Heart right ventricle (tissue), 16 donors: Measurements from ENCODE around the gene OR8K1. TPM values are rescaled to one million over a fixed set of nuclear protein-coding genes. Genes with fewer than 3 reads are reported as not detected.

Source experiments
- ATAC-seq, 8 donors: fragments of 200-7000 bp; cut with Tn5 transposase; one replicate each; pipeline ENCODE4 v1.9.1; 2020; ENCODE audit warnings: mild to moderate bottlenecking in 8 of 8, moderate library complexity in 8 of 8, moderate number of reproducible peaks in 1 of 8
- DNase-seq, 2 donors: peaks; one replicate each; pipeline ENCODE4 v3.0.0-alpha.2; 2020
- H3K27ac ChIP-seq, 10 donors: fragments of 200-600 bp; sonication (generic) in 2 of 10; one replicate each; pipeline versions ENCODE4 v1.5.0 to v1.8.0; 2020 to 2022; ENCODE audit warnings: mild to moderate bottlenecking in 3 of 10
- H3K27me3 ChIP-seq, 7 donors: fragments of 200-600 bp; one replicate each; pipeline ENCODE4 v1.8.0; 2021 to 2022; ENCODE audit warnings: mild to moderate bottlenecking in 2 of 7
- H3K36me3 ChIP-seq, 9 donors: fragments of 200-600 bp; sonication (generic) in 1 of 9; one replicate each; pipeline versions ENCODE4 v1.5.0 to v1.8.0; 2020 to 2022; ENCODE audit warnings: mild to moderate bottlenecking in 2 of 9
- H3K4me1 ChIP-seq, 9 donors: fragments of 200-600 bp; sonication (generic) in 1 of 9; one replicate each; pipeline versions ENCODE4 v1.5.0 to v1.8.0; 2020 to 2022; ENCODE audit warnings: mild to moderate bottlenecking in 4 of 9
- H3K4me3 ChIP-seq, 10 donors: fragments of 200-600 bp; sonication (generic) in 2 of 10; one replicate each; pipeline versions ENCODE4 v1.5.0 to v1.8.0; 2020 to 2022; ENCODE audit warnings: mild to moderate bottlenecking in 7 of 10, moderate library complexity in 2 of 10
- H3K9me3 ChIP-seq, 11 donors: fragments of 200-600 bp in 10 of 11; sonication (generic) in 2 of 11; one replicate each; pipeline versions ENCODE4 v1.5.0 to v1.8.0; 2013 to 2022; ENCODE audit warnings: mild to moderate bottlenecking in 2 of 11, control low read depth in 1 of 11, moderate library complexity in 1 of 11
- WGBS, 2 donors: extraction: QIAGEN DNeasy Blood & Tissue Kit; methylation state at CpG; one replicate each; pipeline ENCODE4 v1.1.7; 2013; ENCODE audit warnings: inconsistent platforms in 1 of 2; 5-methylcytosine and 5-hydroxymethylcytosine counted together
- intact Hi-C, 10 donors: fragments of 100-400 bp; cut with DNase I; formaldehyde crosslinking; loops; one replicate each; pipeline versions ENCODE4 v1.11.1 to v1.14.2; 2022
- polyA plus RNA-seq, 2 donors: library from polyadenylated mRNA; stranded (reverse); fragments of 200-250 nt; gene quantifications; one replicate each; pipeline ENCODE4 v1.2.3, GENCODE V29; 2013
- total RNA-seq, 10 donors: library from RNA; stranded (reverse); fragmentation: NEBNext Ultra II Directional in 3 of 10; extraction: Animal tissue kit (Norgen Biotek cat#: 25700) in 3 of 10; gene quantifications; one replicate each; pipeline versions ENCODE4 v1.2.1 to v1.2.4, GENCODE V29; 2021 to 2023
- TF ChIP-seq, protein P1 (sequence below), 9 donors: fragments of 200-600 bp; sonication (generic) in 2 of 9; IDR thresholded peaks; one replicate each; pipeline versions ENCODE4 v1.5.0 to v1.8.0; 2021 to 2022; ENCODE audit warnings: antibody characterized with exemption in 9 of 9, mild to moderate bottlenecking in 5 of 9, moderate library complexity in 1 of 9
- donor health status: Arrhythmogenic right ventricular cardiomyopathy.
- donor health status: ischemic (EF 13 %, LVEDD 7.1; RV severe dilation, severe dysfunction).
- donor health status: healthy with polysubstance abuse.
- donor health status: DM: no; HTN: yes; CAD: no.
- donor health status: DM: no; HTN: no; CAD: no.
- donor health status: ischemic (EF 25% LVEDD 6.9; RV normal size, moderate dysfunction).
- donor health status: ischemic (EF 25% LVEDD 5.7; RV mildly dilated, moderate dysfunction).
- donor health status: healthy.
- donor health status: DM: yes; HTN: yes; CAD: no.
- donor health status: Ischemic cardiomyopathy.
- donor health status: ischemic (EF 35%, LVEDD 5.7; RV mildly dilated, moderate dysfunction).
- donor health status: nonischemic (EF 11% LVEDD 7.7; RV severe dilation, severe dysfunction).
- donor health status: DM: yes; HTN: yes; CAD: no.
- donor health status: PGD.
- donor health status: ischemic (EF 29% LVEDD 5.4; RV normal size, mild dysfunction).
- donor health status: nonischemic (EF 23%, LVEDD 6.1; RV moderate dilation, normal function).

Gene OR8K1
- total and polyA plus RNA-seq, 12 donors, result not detected

DNA sequence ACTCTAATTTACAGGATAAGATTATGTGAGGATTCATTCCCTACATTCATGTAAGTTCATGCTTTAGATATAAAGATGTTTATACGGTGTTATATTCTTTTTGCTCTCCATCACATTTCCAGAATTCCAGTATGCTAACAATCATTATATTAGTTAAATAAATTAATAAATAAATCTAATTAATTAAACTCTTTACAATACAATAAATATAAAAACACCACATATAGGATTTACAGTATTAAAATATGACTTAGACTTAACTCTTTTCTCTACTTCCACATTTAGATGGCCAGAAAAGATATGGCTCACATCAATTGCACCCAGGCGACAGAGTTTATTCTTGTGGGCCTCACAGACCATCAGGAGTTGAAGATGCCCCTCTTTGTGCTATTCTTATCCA is 29.5 kb downstream of the OR8K1 start, which contains the start of gene OR8U1:
OR8U1 (plus strand) TSS at position 301 of the 400 bp plus-strand sequence; CDS start at position 301, 0 bp downstream.
- ATAC-seq (no peak), DNase-seq (no peak)
- no peaks in the 10 kb centered on the region for H3K27me3 ChIP-seq
- H3K9me3 ChIP-seq, result peaks cover 0 to 8% (median 0%) of the 10 kb centered on the region in 11 donors
- H3K27ac ChIP-seq, result no peak within 1 kb of the TSS
- H3K36me3 ChIP-seq, result no peaks in the 10 kb centered on the region
- no peaks in the 10 kb centered on the region for H3K4me1 ChIP-seq
- TF ChIP-seq, protein P1, sequence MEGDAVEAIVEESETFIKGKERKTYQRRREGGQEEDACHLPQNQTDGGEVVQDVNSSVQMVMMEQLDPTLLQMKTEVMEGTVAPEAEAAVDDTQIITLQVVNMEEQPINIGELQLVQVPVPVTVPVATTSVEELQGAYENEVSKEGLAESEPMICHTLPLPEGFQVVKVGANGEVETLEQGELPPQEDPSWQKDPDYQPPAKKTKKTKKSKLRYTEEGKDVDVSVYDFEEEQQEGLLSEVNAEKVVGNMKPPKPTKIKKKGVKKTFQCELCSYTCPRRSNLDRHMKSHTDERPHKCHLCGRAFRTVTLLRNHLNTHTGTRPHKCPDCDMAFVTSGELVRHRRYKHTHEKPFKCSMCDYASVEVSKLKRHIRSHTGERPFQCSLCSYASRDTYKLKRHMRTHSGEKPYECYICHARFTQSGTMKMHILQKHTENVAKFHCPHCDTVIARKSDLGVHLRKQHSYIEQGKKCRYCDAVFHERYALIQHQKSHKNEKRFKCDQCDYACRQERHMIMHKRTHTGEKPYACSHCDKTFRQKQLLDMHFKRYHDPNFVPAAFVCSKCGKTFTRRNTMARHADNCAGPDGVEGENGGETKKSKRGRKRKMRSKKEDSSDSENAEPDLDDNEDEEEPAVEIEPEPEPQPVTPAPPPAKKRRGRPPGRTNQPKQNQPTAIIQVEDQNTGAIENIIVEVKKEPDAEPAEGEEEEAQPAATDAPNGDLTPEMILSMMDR (IDR thresholded peaks at IDR 0.05), result no peak
- H3K4me3 ChIP-seq, result no peak within 1 kb of the TSS
- intact Hi-C loops, result no loop called here
- 75 to 81% methylated on average over 2 of the region's 2 CpGs for WGBS, 2 donors

GRCh38 chr11:56380120-56380519 is 34.3 kb downstream of the OR8K1 start:
- intact Hi-C loops, result no loop called here
- no peaks in the 10 kb centered on the region for H3K27me3 ChIP-seq
- no peak for DNase-seq
- no peak overlapping the region for H3K4me3 ChIP-seq
- H3K9me3 ChIP-seq, result peaks cover 0 to 8% (median 0%) of the 10 kb centered on the region in 11 donors
- no peak for ATAC-seq
- WGBS, 2 donors, result 78 to 81% methylated on average over 2 of the region's 2 CpGs
- no peaks in the 10 kb centered on the region for H3K4me1 ChIP-seq
- no peak overlapping the region for H3K27ac ChIP-seq
- TF ChIP-seq, protein P1 (IDR thresholded peaks at IDR 0.05), result no peak
- no peaks in the 10 kb centered on the region for H3K36me3 ChIP-seq

DNA sequence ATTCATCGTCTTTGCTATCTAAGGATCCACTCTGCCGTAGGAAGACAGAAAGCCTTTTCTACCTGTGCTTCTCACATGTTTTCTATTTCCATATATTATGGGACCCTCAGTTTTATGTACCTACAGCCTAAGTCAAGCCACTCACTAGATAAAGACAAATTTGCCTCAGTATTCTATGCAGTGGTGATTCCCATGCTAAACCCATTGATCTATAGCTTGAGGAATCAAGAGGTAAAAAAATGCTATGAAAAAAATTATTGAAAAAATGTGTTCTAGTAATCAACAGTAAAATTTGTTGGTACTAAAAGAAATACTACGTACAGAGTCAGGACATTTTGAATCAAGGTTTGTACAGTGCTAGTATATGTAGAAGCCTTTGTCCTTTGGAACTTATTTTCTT is 48.5 kb downstream of the OR8K1 start:
- DNase-seq, result no peak
- no peaks in the 10 kb centered on the region for H3K4me1 ChIP-seq
- ATAC-seq, result no peak
- no peak overlapping the region for H3K27ac ChIP-seq
- H3K9me3 ChIP-seq, result peaks cover 0 to 3% (median 0%) of the 10 kb centered on the region in 11 donors
- no peaks in the 10 kb centered on the region for H3K27me3 ChIP-seq
- WGBS, 2 donors, result 81 to 88% methylated on average over 3 of the region's 3 CpGs
- TF ChIP-seq, protein P1 (IDR thresholded peaks at IDR 0.05), result no peak
- intact Hi-C loops, result loop anchor here in 1 of 10 donors (5.0 kb wide), 1 partner anchor 1337 kb away; no protein-coding TSS in a partner anchor
- H3K4me3 ChIP-seq, result no peak overlapping the region
- no peaks in the 10 kb centered on the region for H3K36me3 ChIP-seq

GRCh38 chr11:56396047-56396446 is 50.2 kb downstream of the OR8K1 start:
- ATAC-seq (no peak), DNase-seq (no peak)
- H3K27ac ChIP-seq, result no peak overlapping the region
- no peaks in the 10 kb centered on the region for H3K27me3 ChIP-seq
- TF ChIP-seq, protein P1 (IDR thresholded peaks at IDR 0.05), result no peak
- 63 to 67% methylated on average over 3 of the region's 3 CpGs for WGBS, 2 donors
- intact Hi-C loops, result no loop called here
- peaks cover 0 to 5% (median 0%) of the 10 kb centered on the region in 11 donors for H3K9me3 ChIP-seq
- no peaks in the 10 kb centered on the region for H3K36me3 ChIP-seq
- no peak overlapping the region for H3K4me3 ChIP-seq
- H3K4me1 ChIP-seq, result no peaks in the 10 kb centered on the region

Other genes with a start within 250 kb of the OR8K1 start
- gene OR8H2, start 242.4 kb upstream of the OR8K1 start, total RNA-seq, result not detected
- gene OR8H2, start 242.4 kb upstream of the OR8K1 start, polyA plus RNA-seq, result not detected
- gene OR8H3, start 223.7 kb upstream of the OR8K1 start, total RNA-seq, result not detected
- gene OR8H3, start 223.7 kb upstream of the OR8K1 start, polyA plus RNA-seq, result not detected
- not detected for gene OR8J3, start 205.8 kb upstream of the OR8K1 start, total RNA-seq
- not detected for gene OR8J3, start 205.8 kb upstream of the OR8K1 start, polyA plus RNA-seq
- not detected for gene OR8K5, start 185.7 kb upstream of the OR8K1 start, total RNA-seq
- gene OR8K5, start 185.7 kb upstream of the OR8K1 start, polyA plus RNA-seq, result not detected
- not detected for gene OR5J2, start 169.4 kb upstream of the OR8K1 start, total RNA-seq
- not detected for gene OR5J2, start 169.4 kb upstream of the OR8K1 start, polyA plus RNA-seq
- not detected for gene OR5T2, start 111.8 kb upstream of the OR8K1 start, total RNA-seq
- not detected for gene OR5T2, start 111.8 kb upstream of the OR8K1 start, polyA plus RNA-seq
- gene OR5T3, start 93.8 kb upstream of the OR8K1 start, total RNA-seq, result not detected
- gene OR5T3, start 93.8 kb upstream of the OR8K1 start, polyA plus RNA-seq, result not detected
- not detected for gene OR5T1, start 71.9 kb upstream of the OR8K1 start, total RNA-seq
- gene OR5T1, start 71.9 kb upstream of the OR8K1 start, polyA plus RNA-seq, result not detected
- gene OR8H1, start 53.8 kb upstream of the OR8K1 start, total RNA-seq, result not detected
- gene OR8H1, start 53.8 kb upstream of the OR8K1 start, polyA plus RNA-seq, result not detected
- gene OR8K3, start 30.9 kb upstream of the OR8K1 start, total RNA-seq, result not detected
- not detected for gene OR8K3, start 30.9 kb upstream of the OR8K1 start, polyA plus RNA-seq
- not detected for gene OR8J1, start 8.3 kb downstream of the OR8K1 start, total RNA-seq
- gene OR8J1, start 8.3 kb downstream of the OR8K1 start, polyA plus RNA-seq, result not detected
- not detected for gene OR8U1, start 29.6 kb downstream of the OR8K1 start, total RNA-seq
- gene OR8U1, start 29.6 kb downstream of the OR8K1 start, polyA plus RNA-seq, result not detected
- gene OR5AL1, start 66.7 kb downstream of the OR8K1 start, total RNA-seq, result not detected
- gene OR5AL1, start 66.7 kb downstream of the OR8K1 start, polyA plus RNA-seq, result not detected
- gene OR5M3, start 127.3 kb downstream of the OR8K1 start, total RNA-seq, result not detected
- not detected for gene OR5M3, start 127.3 kb downstream of the OR8K1 start, polyA plus RNA-seq
- not detected for gene OR5M8, start 145.3 kb downstream of the OR8K1 start, total RNA-seq
- gene OR5M8, start 145.3 kb downstream of the OR8K1 start, polyA plus RNA-seq, result not detected
- not detected for gene OR5M11, start 197.2 kb downstream of the OR8K1 start, total RNA-seq
- gene OR5M11, start 197.2 kb downstream of the OR8K1 start, polyA plus RNA-seq, result not detected
- gene OR5M10, start 231.7 kb downstream of the OR8K1 start, total RNA-seq, result not detected
- not detected for gene OR5M10, start 231.7 kb downstream of the OR8K1 start, polyA plus RNA-seq